ENCODE data around the gene KLHL40. TPM values are rescaled to one million over a fixed set of nuclear protein-coding genes. Genes with fewer than 3 reads are reported as not detected.

The KLHL40 gene
- total RNA-seq, 1 donor from 2014 or later: not detected

GRCh38 chr3:42668793-42669217, 16.5 kb upstream of the KLHL40 start:
- peak; percentile 39 for DNase-seq (ENCODE audit: low spot score)

- DNase-seq (ENCODE audit: low spot score): no peak
Measured at GRCh38 chr3:42670051-42670576, 15.2 kb upstream of the KLHL40 start.

GRCh38 chr3:42670670-42671069, 14.7 kb upstream of the KLHL40 start:
- no peak for DNase-seq (ENCODE audit: low spot score)

GRCh38 chr3:42672515-42672914, 12.8 kb upstream of the KLHL40 start:
- DNase-seq (ENCODE audit: low spot score): no peak

- peak; percentile 29 for DNase-seq (ENCODE audit: low spot score)
Measured at GRCh38 chr3:42673082-42673481, 12.3 kb upstream of the KLHL40 start.

- no peak for DNase-seq (ENCODE audit: low spot score)
Measured at GRCh38 chr3:42674146-42674545, 11.2 kb upstream of the KLHL40 start.

GRCh38 chr3:42675909-42676308, 9.4 kb upstream of the KLHL40 start:
- DNase-seq (ENCODE audit: low spot score): no peak

- DNase-seq (ENCODE audit: low spot score): no peak
Measured at GRCh38 chr3:42678447-42678846, 6.9 kb upstream of the KLHL40 start.

GRCh38 chr3:42680271-42680670, 5.1 kb upstream of the KLHL40 start:
- DNase-seq (ENCODE audit: low spot score): no peak

- DNase-seq (ENCODE audit: low spot score): no peak
Measured at GRCh38 chr3:42680806-42681205, 4.5 kb upstream of the KLHL40 start.

- no peak for DNase-seq (ENCODE audit: low spot score)
Measured at GRCh38 chr3:42681361-42682038, 3.8 kb upstream of the KLHL40 start.

GRCh38 chr3:42682301-42683070, 2.9 kb upstream of the KLHL40 start:
- no peak for DNase-seq (ENCODE audit: low spot score)

GRCh38 chr3:42683875-42684598, 1.3 kb upstream of the KLHL40 start:
- DNase-seq (ENCODE audit: low spot score): peak; percentile 76

- DNase-seq (ENCODE audit: low spot score): no peak
Measured at GRCh38 chr3:42684632-42685362, 540 bp upstream of the KLHL40 start.

- no peak for DNase-seq (ENCODE audit: low spot score)
Measured at GRCh38 chr3:42685891-42686820, 819 bp downstream of the KLHL40 start.

GRCh38 chr3:42686832-42687650, 1.7 kb downstream of the KLHL40 start:
- no peak for DNase-seq (ENCODE audit: low spot score)

- DNase-seq (ENCODE audit: low spot score): no peak
Measured at GRCh38 chr3:42688016-42688415, 2.7 kb downstream of the KLHL40 start.

GRCh38 chr3:42688487-42689420, 3.4 kb downstream of the KLHL40 start:
- no peak for DNase-seq (ENCODE audit: low spot score)

Measured in ureter (tissue), 1 donor.